Stimulated activated CD4-positive, alpha-beta T cell treated with anti-CD3 and anti-CD28 coated beads, Interleukin-4, amount 100 ng/mL, for 48 hours (primary cell): ENCODE results near the gene AZU1.
A peak's percentile ranks its signal among the peaks of the same experiment; 100 is the strongest.
"Not testable (repeated sequence)": the region's sequence is repeated elsewhere in the genome, so short reads cannot be mapped to it uniquely, and the experiment has no call there.

Experiments used
- DNase-seq, 2 donors: peaks; one replicate each; pipeline ENCODE4 v3.0.0-alpha.2; 2020; ENCODE audit warnings: low read depth in 2 of 2

Gene AZU1

DNA sequence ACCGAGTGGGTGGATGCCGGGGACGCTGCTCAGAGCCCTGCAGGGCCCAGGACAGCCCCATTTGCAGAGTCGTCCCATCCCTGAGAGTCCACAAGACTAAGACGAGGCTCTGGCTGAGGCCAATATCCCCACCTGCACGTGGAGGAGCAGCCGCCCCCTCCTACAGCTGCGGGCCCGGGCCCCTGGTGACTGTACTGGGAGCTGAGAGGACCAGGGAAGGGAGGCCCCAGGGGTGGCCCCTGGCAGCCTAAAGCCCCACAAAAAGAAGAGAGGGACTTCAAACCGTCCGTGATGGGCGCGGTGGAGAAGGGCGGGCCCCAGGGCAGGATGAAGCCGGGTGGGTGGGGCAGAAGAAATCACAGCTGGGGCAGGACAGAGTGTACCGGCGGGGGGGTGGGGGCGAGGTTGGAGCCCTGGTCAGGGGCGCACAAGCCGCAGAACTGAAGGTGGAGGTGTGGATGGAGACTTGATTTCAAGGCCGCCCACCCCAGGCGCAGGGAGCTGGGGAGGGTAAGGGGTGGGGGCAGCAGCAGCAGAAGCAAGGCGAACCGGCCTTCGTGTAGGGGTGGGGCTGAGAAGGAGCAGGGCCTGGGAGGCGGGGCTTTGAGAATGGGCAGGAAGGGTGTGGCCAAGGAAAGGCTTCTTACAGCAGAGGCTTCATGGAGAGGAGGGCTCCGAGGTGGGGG is 44.8 kb downstream of the AZU1 start:
- peak; percentile 77 to 81 for DNase-seq

DNA sequence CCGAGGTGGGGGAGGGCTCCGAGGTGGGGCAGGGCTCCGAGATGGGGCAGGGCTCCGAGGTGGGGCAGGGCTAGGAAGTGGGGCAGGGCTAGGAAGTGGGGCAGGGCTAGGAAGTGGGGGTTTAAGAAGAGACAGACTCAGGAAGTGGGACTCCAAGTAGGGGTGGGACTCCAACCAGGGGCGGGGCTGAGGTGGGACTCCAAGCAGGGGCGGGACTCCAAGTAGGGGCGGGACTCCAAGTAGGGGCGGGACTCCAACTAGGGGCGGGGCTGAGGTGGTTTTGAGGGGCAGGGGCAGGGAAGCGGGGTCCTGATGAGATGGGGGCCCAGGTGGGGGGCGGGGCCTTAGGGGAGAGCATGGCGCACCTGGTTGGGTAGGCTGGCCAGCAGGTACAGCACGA is 45.4 kb downstream of the AZU1 start:
- peak; percentile 58 for DNase-seq

- no peak for DNase-seq
Measured at GRCh38 chr19:873561-874041, 46.0 kb downstream of the AZU1 start.

GRCh38 chr19:875265-875879 is 47.7 kb downstream of the AZU1 start:
- no peak for DNase-seq

DNA sequence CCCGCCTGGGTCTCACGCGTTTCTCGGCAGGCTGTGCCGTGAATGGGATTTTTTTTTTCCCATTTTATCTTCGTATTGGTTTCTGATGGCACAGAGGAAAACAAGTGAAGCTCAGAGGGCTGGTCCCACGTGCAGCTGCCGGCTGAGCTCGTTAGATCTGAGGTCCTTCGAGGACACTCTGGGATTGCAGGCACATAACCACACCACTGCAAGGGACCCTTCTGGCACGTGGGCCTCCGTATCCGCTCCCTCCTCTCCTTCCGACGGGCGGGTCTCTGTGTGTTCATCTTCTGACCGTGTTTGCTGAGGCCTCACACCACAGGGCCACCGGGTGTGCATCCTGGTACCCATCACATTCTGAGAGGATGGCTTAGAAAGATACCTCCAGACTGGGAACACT is 48.5 kb downstream of the AZU1 start:
- no peak for DNase-seq

DNA sequence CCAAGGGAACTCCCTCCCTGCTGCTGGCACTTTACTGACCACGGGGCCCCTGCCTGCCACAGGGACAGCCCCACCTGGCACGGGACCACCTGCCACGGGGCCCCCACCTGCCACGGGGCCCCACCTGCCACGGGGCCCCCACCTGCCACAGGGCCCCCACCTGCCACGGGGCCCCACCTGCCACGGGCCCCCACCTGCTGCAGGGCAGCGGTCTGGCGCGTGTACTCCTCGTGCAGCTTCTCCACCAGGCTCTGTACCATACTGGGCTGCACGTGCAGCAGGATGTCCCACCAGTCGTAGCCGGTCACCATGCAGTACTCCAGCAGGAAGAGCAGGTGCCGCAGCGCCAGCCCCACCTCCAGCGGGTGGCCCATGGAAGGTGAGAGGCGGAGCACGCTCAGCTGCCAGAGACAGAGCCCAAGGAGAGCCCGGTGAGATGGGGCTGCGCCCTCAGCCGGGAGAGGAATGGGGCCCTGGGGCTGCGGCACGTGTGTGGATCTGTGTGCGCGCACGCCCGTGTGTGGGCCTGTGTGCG is 49.2 kb downstream of the AZU1 start:
- DNase-seq: no peak

GRCh38 chr19:877992-878660 is 50.5 kb downstream of the AZU1 start:
- DNase-seq: not testable (repeated sequence)

- not testable (repeated sequence) for DNase-seq
Measured at GRCh38 chr19:878751-879561, 51.3 kb downstream of the AZU1 start.

- DNase-seq: no peak
Measured at GRCh38 chr19:879711-880438, 52.2 kb downstream of the AZU1 start.
